ENCODE data around the gene PTPN11. TPM values are rescaled to one million over a fixed set of nuclear protein-coding genes. Genes with fewer than 3 reads are reported as not detected.

PTPN11 gene
- total RNA-seq, 4 donors from 2014 or later = 90.6 to 136 (median 110) TPM

Other genes with a start within 250 kb of the PTPN11 start
- gene HECTD4, start 36.5 kb upstream of the PTPN11 start, total RNA-seq = 10 to 100 TPM; 43.0 to 70.5 (median 58.5) TPM
- 1,000 to 10,000 TPM in 3 of 4 donors, 100 to 1,000 TPM in 1; 947 to 1,473 (median 1,061) TPM for gene RPL6, start 9.3 kb upstream of the PTPN11 start, total RNA-seq

All from tibial nerve (tissue), 4 donors.